Measurements from ENCODE around the gene YWHAH. TPM values are rescaled to one million over a fixed set of nuclear protein-coding genes. Genes with fewer than 3 reads are reported as not detected.
A peak's percentile ranks its signal among the peaks of the same experiment; 100 is the strongest.

The YWHAH gene
- 233 TPM for polyA plus RNA-seq (2013, experiment 1 of 2)
- polyA plus RNA-seq (2013, experiment 2 of 2) = 231 TPM

DNA sequence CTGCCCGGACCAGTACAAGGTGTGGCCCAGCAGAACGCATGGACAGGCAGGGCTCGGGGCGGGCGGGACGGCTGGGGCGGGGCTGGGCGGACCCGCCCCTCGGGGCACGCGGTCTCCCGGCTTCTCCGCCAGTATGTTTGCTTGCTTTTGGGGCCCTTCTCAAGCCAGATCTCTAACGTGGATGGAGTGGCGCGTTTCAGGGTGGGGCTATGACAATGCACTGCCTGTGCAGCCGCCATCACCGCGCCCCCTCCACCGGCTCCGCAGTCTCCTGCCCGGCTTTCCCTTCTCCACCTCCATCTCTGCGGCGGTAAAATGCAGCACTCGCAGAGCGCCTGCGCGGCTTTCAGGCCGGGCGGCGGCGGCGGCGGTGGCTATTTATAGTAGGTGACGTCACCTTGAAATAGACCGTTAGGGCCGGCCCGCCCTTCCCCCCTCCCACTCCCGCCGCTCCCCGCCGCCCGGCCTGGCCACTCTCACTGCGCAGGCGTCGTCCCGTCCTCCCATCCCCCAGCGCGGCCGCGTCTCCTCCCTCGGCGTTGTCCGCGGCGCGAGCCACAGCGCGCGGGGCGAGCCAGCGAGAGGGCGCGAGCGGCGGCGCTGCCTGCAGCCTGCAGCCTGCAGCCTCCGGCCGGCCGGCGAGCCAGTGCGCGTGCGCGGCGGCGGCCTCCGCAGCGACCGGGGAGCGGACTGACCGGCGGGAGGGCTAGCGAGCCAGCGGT is at the start of gene YWHAH:
Gene YWHAH (plus strand): TSS at position 558 of the 722 bp plus-strand sequence. CDS start 199 bp downstream, outside the sequence.
- Histone ChIP-seq H3K4ac (ENCODE audit: low read depth, low read length) (peak within 1 kb of the TSS; percentile 90), H2BK15ac (replicated peaks; ENCODE audit: low read depth) (no peak within 1 kb of the TSS), H3K4me2 (ENCODE audit: low read length) (peak within 1 kb of the TSS; percentile 88), H3K36me3 (ENCODE audit: control insufficient read depth, insufficient read depth, low read length) (peaks cover 2% of the 10 kb centered on the region), H3K79me2 (ENCODE audit: control insufficient read depth, insufficient read depth, low read length) (peaks cover 42% of the 10 kb centered on the region), H3K9ac (ENCODE audit: low read length) (peak within 1 kb of the TSS; percentile 100), H3K56ac (ENCODE audit: low read length) (peak within 1 kb of the TSS; percentile 99), H2BK120ac (ENCODE audit: low read depth, low read length) (peak within 1 kb of the TSS; percentile 24), H2BK5ac (ENCODE audit: low read length) (peak within 1 kb of the TSS; percentile 85), H2AK5ac (ENCODE audit: low read length) (peak within 1 kb of the TSS; percentile 67), H3K27me3 (ENCODE audit: insufficient read depth, low read length, poor library complexity) (no peaks in the 10 kb centered on the region), H3K79me1 (ENCODE audit: low read length) (peaks cover 5% of the 10 kb centered on the region), H3K4me1 (ENCODE audit: control insufficient read depth, low read depth, low read length) (no peaks in the 10 kb centered on the region), H3K18ac (ENCODE audit: low read length) (peak within 1 kb of the TSS; percentile 77), H3K23ac (ENCODE audit: low read length) (peak within 1 kb of the TSS; percentile 91), H3K27ac (ENCODE audit: low read depth, low read length) (peak within 1 kb of the TSS; percentile 98), H4K5ac (ENCODE audit: low read length) (peak within 1 kb of the TSS; percentile 64), H3K4me3 (ENCODE audit: low read length) (peak within 1 kb of the TSS; percentile 99), H4K8ac (ENCODE audit: low read depth, low read length) (peak within 1 kb of the TSS; percentile 77)
- no CpG with 5 or more reads among the region's 86 CpGs for WGBS (ENCODE audit: extremely low coverage, insufficient coverage, low lambda C conversion rate)
- DNase-seq = peak; percentile 96

DNA sequence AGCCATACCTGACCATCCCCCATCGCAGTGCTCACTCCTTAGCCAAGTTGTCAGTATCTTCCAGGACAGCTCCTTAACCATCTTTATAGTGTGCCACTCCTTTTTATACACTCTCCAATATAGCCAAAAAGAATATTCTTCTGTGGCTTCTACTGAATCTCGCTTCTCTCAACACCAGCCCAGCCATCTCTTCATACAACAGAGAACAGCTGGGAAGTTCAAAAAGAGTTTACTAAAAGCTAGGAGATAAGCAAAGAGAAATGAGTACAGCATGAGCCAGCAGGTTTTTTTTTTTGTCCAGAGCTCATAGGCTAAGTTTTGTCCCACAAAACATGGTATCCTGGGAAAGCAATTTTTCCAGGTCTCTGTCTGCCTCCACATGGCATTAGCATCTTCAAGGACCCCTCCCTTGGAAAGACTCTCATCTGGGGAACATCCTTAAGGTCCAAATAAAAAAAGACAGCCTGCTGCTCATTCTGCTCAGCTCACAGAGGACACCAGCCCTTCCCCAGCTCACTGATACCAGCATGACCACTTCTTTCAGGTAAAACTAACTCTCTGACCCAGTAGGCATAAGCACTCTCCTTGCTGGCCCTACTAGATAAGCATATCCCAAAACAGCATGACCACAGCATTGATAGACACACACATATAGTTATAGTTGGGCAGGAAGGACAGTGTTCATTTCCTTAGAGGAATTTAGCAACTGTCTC is 48.8 kb upstream of the YWHAH start:
- Histone ChIP-seq H3K18ac (ENCODE audit: low read length) (no peak overlapping the region), H3K4me1 (ENCODE audit: control insufficient read depth, low read depth, low read length) (no peaks in the 10 kb centered on the region), H3K27ac (ENCODE audit: low read depth, low read length) (no peak overlapping the region), H3K4me3 (ENCODE audit: low read length) (no peak overlapping the region), H2BK15ac (replicated peaks; ENCODE audit: low read depth) (no peak overlapping the region), H2BK5ac (ENCODE audit: low read length) (no peak overlapping the region), H2AK5ac (ENCODE audit: low read length) (no peak overlapping the region), H3K23ac (ENCODE audit: low read length) (no peak overlapping the region), H3K4ac (ENCODE audit: low read depth, low read length) (no peak overlapping the region), H4K5ac (ENCODE audit: low read length) (no peak overlapping the region), H3K9ac (ENCODE audit: low read length) (no peak overlapping the region), H3K27me3 (ENCODE audit: insufficient read depth, low read length, poor library complexity) (no peaks in the 10 kb centered on the region), H4K8ac (ENCODE audit: low read depth, low read length) (no peak overlapping the region), H3K79me2 (ENCODE audit: control insufficient read depth, insufficient read depth, low read length) (no peaks in the 10 kb centered on the region), H3K79me1 (ENCODE audit: low read length) (no peaks in the 10 kb centered on the region), H2BK120ac (ENCODE audit: low read depth, low read length) (no peak overlapping the region), H3K4me2 (ENCODE audit: low read length) (no peak overlapping the region), H3K56ac (ENCODE audit: low read length) (no peak overlapping the region), H3K36me3 (ENCODE audit: control insufficient read depth, insufficient read depth, low read length) (peaks cover 1% of the 10 kb centered on the region)
- no peak for DNase-seq
- no CpG with 5 or more reads among the region's 2 CpGs for WGBS (ENCODE audit: extremely low coverage, insufficient coverage, low lambda C conversion rate)

DNA sequence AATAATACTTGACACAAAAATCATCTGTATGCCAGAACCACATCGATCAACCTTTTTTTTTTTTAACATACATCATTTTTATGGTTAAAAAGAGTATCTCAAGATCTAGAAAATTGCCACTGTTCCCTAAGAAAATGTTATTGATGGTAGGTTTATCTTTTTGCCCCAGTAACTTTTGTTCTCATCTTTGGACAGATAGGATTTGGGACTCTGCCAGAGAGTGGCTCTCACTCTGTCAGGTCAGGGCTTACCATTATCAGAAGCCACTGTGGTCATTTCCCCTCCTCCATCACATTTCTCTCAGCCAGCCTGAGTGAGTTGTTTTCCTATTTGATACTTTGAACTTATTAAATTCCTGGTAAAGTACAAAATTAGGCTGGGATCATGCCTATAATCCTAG is 47.9 kb upstream of the YWHAH start:
- Histone ChIP-seq H3K27ac (ENCODE audit: low read depth, low read length) (no peak overlapping the region), H2BK5ac (ENCODE audit: low read length) (no peak overlapping the region), H3K79me1 (ENCODE audit: low read length) (no peaks in the 10 kb centered on the region), H2BK120ac (ENCODE audit: low read depth, low read length) (no peak overlapping the region), H2BK15ac (replicated peaks; ENCODE audit: low read depth) (no peak overlapping the region), H3K56ac (ENCODE audit: low read length) (no peak overlapping the region), H2AK5ac (ENCODE audit: low read length) (no peak overlapping the region), H3K9ac (ENCODE audit: low read length) (no peak overlapping the region), H3K18ac (ENCODE audit: low read length) (no peak overlapping the region), H3K23ac (ENCODE audit: low read length) (no peak overlapping the region), H3K27me3 (ENCODE audit: insufficient read depth, low read length, poor library complexity) (no peaks in the 10 kb centered on the region), H3K4ac (ENCODE audit: low read depth, low read length) (no peak overlapping the region), H3K36me3 (ENCODE audit: control insufficient read depth, insufficient read depth, low read length) (peaks cover 1% of the 10 kb centered on the region), H3K4me1 (ENCODE audit: control insufficient read depth, low read depth, low read length) (peaks cover 3% of the 10 kb centered on the region), H3K4me3 (ENCODE audit: low read length) (no peak overlapping the region), H3K79me2 (ENCODE audit: control insufficient read depth, insufficient read depth, low read length) (no peaks in the 10 kb centered on the region), H4K8ac (ENCODE audit: low read depth, low read length) (no peak overlapping the region), H3K4me2 (ENCODE audit: low read length) (no peak overlapping the region), H4K5ac (ENCODE audit: low read length) (no peak overlapping the region)
- no peak for DNase-seq
- 100% methylated on average over 1 of the region's 1 CpG for WGBS (ENCODE audit: extremely low coverage, insufficient coverage, low lambda C conversion rate)

DNA sequence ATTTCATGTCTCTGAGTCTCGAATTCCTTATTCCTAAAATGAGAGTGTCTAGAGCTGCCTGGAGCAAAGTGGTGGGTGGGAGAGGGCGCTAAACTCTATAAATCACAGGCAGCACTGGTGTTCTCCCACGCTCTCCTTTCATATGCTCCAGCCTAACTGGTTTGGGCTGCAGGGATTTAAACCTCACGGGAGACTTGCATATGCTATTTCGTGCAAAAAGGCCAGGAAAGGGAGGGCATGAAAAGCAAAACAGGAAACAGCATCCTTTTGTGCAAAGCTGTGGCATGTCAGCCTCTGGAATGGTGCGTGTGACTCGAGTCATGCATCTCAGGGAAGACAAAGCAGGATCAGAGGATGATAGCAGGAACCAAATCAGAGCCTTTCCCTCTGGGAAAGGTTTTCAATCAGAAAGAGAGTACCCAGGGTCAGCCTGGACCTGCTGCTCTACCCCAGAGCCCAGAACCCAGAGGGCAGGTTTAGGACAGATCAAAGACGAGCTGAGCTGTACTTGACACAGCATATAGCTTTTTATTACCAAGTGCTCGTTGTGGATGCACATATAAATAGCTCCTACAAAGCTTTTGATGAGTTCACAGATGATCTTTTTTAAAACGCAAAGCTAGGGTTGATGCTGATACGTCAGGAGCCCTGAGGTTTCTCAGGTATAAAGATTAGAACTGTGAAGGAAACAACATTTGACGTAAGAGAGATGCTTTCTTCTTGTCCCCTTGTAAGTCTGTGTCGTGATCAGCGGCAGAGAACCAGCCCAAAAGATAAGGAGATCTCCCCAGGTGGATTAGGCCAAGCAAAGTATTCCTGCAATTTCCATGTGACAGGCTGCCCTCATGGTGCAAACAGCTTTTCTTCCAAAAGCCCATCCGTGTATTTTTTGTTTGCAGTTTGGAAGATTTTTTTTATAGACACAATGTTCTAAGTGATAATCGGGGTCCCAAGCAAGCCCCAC is 46.2 kb upstream of the YWHAH start:
- WGBS (ENCODE audit: extremely low coverage, insufficient coverage, low lambda C conversion rate) = no CpG with 5 or more reads among the region's 16 CpGs

DNA sequence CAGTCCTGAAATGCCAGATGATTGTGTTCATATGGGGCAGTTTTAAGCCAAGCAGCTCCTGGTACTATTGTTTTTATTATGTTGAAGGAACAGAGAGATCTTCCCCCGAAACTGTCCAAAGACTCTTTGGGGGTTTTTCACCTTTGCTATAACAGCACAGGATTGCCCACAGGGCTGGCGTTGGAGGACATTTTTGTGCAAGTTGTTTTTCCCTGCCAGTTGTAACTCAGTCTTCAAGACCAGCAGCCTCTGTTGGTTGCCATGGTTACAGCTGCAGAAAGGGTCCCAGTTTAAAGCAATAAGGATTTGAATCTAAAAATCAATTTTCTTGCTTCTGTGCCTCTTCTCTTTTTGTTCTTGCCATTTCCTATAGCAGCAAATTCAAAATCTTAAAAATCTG is 45.4 kb upstream of the YWHAH start:
- WGBS (ENCODE audit: extremely low coverage, insufficient coverage, low lambda C conversion rate) = no CpG with 5 or more reads among the region's 2 CpGs
- Histone ChIP-seq H2BK5ac (ENCODE audit: low read length) (no peak overlapping the region), H3K79me1 (ENCODE audit: low read length) (no peaks in the 10 kb centered on the region), H2BK15ac (replicated peaks; ENCODE audit: low read depth) (no peak overlapping the region), H3K9ac (ENCODE audit: low read length) (no peak overlapping the region), H3K4ac (ENCODE audit: low read depth, low read length) (no peak overlapping the region), H3K4me1 (ENCODE audit: control insufficient read depth, low read depth, low read length) (peaks cover 3% of the 10 kb centered on the region), H3K36me3 (ENCODE audit: control insufficient read depth, insufficient read depth, low read length) (peaks cover 1% of the 10 kb centered on the region), H3K4me3 (ENCODE audit: low read length) (no peak overlapping the region), H3K27me3 (ENCODE audit: insufficient read depth, low read length, poor library complexity) (no peaks in the 10 kb centered on the region), H3K23ac (ENCODE audit: low read length) (no peak overlapping the region), H3K18ac (ENCODE audit: low read length) (no peak overlapping the region), H3K56ac (ENCODE audit: low read length) (no peak overlapping the region), H3K79me2 (ENCODE audit: control insufficient read depth, insufficient read depth, low read length) (no peaks in the 10 kb centered on the region), H3K27ac (ENCODE audit: low read depth, low read length) (no peak overlapping the region), H2AK5ac (ENCODE audit: low read length) (no peak overlapping the region), H4K8ac (ENCODE audit: low read depth, low read length) (no peak overlapping the region), H4K5ac (ENCODE audit: low read length) (no peak overlapping the region), H2BK120ac (ENCODE audit: low read depth, low read length) (no peak overlapping the region), H3K4me2 (ENCODE audit: low read length) (no peak overlapping the region)
- DNase-seq = peak; percentile 12

More for the DNA sequence above, 46.2 kb upstream of the YWHAH start:
- Histone ChIP-seq H4K5ac (ENCODE audit: low read length) (no peak overlapping the region), H3K27me3 (ENCODE audit: insufficient read depth, low read length, poor library complexity) (no peaks in the 10 kb centered on the region), H3K4me1 (ENCODE audit: control insufficient read depth, low read depth, low read length) (peaks cover 3% of the 10 kb centered on the region), H3K4me2 (ENCODE audit: low read length) (no peak overlapping the region), H3K23ac (ENCODE audit: low read length) (no peak overlapping the region), H2AK5ac (ENCODE audit: low read length) (no peak overlapping the region), H3K4me3 (ENCODE audit: low read length) (no peak overlapping the region), H3K9ac (ENCODE audit: low read length) (no peak overlapping the region), H4K8ac (ENCODE audit: low read depth, low read length) (no peak overlapping the region), H2BK120ac (ENCODE audit: low read depth, low read length) (no peak overlapping the region), H3K56ac (ENCODE audit: low read length) (no peak overlapping the region), H3K27ac (ENCODE audit: low read depth, low read length) (no peak overlapping the region), H3K18ac (ENCODE audit: low read length) (no peak overlapping the region), H2BK5ac (ENCODE audit: low read length) (no peak overlapping the region), H3K79me1 (ENCODE audit: low read length) (no peaks in the 10 kb centered on the region), H2BK15ac (replicated peaks; ENCODE audit: low read depth) (no peak overlapping the region), H3K36me3 (ENCODE audit: control insufficient read depth, insufficient read depth, low read length) (peaks cover 1% of the 10 kb centered on the region), H3K4ac (ENCODE audit: low read depth, low read length) (no peak overlapping the region), H3K79me2 (ENCODE audit: control insufficient read depth, insufficient read depth, low read length) (no peaks in the 10 kb centered on the region)
- DNase-seq = no peak
